Activated CD4-positive, alpha-beta T cell treated with anti-CD3 and anti-CD28 coated beads, Interleukin-2, amount 50 U/mL, for 1 hour (primary cell): ENCODE measurements around the gene TEDC1.

ENCODE experiments used
- DNase-seq: peaks from one replicate; pipeline ENCODE4 v3.0.0-alpha.2; 2020

The TEDC1 gene

GRCh38 chr14:105498430-105499255 lies 7.6 kb downstream of the TEDC1 start:
- no peak for DNase-seq

- peak; percentile 12 for DNase-seq
Observed at GRCh38 chr14:105499256-105500035, 8.4 kb downstream of the TEDC1 start.

GRCh38 chr14:105500036-105500725 lies 9.1 kb downstream of the TEDC1 start:
- DNase-seq = peak; percentile 5

DNA sequence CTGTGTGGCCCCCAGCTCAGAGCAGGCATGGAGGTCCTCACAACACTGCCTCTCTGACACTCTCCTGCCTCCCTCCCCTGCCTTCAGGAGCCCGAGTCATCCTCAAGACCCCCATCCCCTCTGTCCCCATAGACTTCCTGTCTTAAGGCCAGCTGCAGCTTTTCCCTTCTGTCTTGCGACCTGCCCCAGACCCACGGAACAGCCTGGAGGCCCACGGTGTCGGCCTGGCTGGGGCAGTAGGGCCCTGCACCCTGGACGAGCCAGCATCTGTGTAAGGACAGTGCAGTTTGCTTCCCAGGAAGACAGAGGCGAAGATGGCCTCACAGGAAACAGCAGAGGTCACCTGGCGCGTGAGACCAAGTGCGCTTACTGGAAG lies 9.7 kb downstream of the TEDC1 start:
- no peak for DNase-seq

DNA sequence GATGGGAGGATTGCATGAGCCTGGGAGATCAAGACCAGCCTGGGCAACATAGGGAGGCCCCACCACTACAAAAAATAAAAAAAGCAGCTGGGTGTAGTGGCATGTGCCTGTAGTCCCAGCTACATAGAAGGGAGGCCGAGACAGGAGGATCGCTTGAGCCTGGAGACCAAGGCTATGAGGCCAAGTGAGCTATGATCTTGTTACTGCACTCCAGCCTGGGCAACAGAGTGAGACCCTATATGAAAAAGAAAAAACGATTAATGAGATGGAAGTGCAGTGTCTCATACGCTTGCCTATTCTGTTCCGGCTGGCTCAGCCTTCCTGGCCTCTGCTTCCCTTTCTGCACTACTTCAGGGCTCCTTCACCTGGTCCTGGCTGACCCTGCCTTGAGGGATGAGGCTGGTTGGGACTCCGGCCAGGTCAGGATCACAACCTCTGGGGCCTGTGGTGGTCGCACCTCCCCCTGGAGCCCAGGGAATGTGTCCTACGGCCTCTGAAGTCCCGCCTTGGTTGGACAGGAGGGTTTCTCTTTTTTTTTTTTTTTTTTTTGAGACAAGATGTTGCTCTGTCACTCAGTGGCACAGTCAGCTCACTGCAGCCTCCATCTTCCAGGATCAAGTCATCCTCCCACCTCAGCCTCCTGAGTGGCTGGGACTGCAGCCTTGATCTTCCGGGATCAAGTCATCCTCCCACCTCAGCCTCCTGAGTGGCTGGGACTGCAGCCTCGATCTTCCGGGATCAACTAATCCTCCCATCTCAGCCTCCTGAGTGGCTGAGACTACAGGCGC lies 10.7 kb downstream of the TEDC1 start:
- DNase-seq = no peak

DNA sequence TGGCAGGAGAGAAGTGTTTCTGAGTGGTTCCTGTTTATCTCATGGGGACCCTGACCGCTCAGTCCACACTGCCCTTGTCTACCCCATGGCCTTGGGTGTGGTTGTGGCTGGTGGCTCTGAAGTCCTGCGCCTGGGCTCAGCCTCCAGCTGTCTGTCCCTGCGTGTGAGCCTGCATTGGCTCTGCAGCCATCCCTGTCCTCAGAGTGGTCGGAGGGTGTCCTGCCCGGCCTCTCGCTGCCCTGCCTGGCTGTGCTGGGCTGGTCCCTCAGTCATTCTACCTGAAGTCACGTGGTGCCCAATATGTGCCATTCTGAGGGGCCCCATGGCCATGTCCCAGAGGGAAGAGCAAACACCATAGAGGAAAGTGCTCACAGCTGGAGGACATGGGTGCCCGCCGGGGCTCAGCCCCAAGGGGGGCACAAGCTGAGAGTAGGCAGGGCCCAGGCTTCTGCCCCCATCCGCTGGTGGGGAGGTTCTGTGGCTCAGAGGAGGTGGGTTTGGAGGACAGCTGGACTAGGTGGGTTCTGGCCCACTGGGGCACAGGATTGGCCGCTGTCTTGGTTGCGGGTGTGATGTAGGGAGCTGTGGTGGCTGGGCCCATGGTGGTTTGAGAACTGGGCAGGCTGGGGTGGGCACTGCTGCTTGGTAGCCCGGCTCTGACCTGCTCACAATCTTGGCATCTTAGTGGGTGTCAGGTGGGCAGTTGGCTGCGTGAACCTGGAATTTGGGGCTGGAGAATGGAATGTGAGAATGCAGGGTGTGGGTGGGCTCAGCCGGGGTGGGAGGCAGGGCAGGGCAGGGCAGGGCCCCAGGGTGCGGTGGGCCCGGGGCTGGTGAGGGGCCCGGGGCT lies 11.6 kb downstream of the TEDC1 start:
- DNase-seq = no peak

GRCh38 chr14:105503296-105503640 lies 12.2 kb downstream of the TEDC1 start:
- no peak for DNase-seq

DNA sequence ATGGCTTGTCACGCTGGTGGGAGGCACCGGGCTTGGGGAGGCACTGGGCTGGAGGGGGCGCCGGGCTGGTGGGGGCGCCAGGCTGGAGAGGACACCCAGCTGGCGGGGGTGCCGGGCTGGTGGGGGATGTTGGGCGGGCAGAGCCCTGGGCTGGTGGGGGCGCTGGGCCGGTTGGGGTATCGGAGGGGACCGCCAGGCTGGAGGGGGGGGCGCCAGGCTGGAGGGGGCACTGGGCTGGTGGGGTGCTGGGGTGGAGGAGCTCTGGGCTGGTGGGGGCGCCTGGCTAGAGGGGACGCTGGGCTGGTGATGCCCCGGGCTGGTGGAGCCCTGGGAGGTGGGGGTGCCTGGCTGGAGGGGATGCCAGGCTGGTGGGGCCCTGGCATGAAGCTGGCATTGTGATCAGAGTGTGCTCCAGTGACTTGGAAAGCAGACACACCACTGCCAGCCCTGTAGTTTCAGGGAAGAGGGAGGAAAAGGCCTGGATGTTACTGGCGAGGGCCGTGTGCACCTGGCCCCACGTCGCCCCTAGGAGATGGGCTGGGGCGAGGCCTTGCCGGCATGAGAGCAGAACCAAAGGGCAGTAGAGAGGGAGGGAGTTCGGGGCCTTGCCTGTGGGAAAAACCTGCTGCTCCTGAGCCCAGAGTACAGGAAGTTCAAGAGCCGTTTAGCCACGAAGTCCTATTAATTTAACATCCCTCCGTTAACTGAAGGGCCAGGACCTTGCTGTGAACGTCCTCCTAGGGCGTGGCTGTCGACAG lies 13.1 kb downstream of the TEDC1 start:
- DNase-seq = no peak

DNA sequence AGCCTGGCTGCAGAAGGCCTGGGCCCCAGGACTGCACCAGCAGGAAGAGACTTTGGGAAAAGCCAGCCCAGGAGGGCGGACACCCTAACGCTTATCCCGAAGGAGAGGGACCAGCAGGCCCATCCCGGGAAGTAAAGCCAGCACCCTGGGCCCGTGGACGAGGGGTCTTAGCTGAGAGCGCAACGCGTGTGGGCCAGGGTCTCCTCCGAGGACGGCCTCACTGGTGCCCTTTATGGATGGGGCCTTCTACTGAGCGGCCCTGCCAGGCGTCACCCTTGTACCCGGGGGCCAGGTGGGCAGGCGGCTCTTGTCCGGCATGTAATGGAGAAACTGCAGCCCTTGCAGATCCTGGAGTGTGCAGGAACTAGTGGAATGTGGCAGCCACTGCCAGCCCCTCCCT lies 14.1 kb downstream of the TEDC1 start:
- DNase-seq = no peak

- DNase-seq = no peak
Observed at GRCh38 chr14:105507247-105507646, 16.2 kb downstream of the TEDC1 start.

DNA sequence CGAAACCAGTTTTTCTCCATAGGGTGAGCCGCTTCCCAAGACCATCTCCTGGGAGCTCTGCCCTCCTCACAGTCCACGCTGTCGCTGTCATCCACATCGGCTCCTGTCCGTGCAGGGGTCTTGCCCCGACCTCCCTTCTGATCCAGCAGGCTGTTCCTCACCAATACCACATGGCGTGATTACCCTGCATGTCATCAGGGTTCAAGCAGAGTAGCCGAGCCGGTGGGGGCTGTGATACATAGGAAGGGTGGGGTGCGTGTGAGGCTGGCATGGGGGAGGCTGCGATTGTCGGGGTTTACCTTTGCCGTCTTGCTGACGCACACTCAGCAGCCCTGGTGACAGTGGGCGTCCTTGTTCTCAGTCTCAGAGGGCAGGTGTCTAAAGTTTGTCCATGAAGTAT lies 17.0 kb downstream of the TEDC1 start:
- no peak for DNase-seq

DNA sequence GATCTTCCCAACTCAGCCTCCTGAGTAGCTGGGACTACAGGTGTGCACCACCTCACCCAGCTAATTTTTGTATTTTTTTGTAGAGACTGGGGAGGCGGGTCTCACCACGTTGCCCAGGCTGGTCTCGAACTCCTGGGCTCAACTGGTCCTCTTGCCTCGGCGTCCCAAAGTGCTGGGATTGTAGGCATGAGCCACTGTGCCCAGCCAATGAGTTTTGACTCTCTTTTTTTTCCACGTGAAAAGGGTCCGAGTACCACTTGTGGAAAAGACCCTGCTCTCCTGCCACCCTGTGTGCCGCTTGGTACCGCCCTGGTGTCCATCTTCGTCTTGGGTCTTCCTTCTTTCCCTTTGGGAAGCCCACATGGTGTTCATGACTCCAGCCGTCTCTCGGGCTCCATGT lies 17.6 kb downstream of the TEDC1 start:
- no peak for DNase-seq

DNA sequence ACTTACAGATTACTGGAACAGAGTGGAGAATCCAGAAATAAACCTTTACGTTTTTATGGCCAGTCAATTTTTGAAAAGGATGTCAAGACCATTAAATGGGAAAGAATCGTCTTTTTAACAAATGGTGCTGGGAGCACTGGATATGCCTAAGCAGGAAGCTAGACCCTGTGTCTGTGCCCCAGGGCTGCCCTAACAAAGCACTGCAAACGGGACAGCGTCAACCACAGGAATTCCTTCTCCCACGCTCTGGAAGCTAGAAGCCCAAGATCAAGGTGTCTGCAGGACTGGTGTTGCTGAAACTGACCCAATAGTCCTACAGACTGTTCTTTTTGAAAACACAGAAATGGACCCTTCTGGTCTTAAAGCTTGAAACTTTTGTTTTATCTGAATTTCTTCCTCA lies 26.1 kb downstream of the TEDC1 start:
- DNase-seq = no peak

- DNase-seq = no peak
Observed at GRCh38 chr14:105519946-105520698, 29.1 kb downstream of the TEDC1 start.

DNA sequence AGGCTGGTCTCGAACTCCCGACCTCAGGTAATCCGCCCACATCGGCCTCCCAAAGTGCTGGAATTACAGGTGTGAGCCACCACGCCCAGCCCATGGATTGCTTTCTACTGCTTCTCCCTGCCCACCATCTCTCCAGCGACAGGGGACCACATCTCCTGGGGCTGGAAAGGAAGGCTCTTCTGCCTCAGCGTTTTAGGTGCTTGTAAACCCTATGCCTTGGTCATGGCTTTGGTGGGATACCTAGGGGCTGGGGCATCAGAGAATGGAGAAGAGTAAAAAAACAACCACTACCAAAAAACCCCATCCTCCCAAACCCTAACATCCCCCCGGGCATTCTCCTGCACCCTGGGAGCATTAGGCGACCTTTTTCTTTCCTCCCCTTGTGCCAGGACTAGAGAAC lies 34.3 kb downstream of the TEDC1 start:
- DNase-seq = no peak

GRCh38 chr14:105525861-105526775 lies 35.1 kb downstream of the TEDC1 start, which contains the start of gene TMEM121:
TSS of gene TMEM121 (plus strand) at chr14:105526583. CDS start at chr14:105528835, 2,252 bp downstream.
- DNase-seq = no peak

DNA sequence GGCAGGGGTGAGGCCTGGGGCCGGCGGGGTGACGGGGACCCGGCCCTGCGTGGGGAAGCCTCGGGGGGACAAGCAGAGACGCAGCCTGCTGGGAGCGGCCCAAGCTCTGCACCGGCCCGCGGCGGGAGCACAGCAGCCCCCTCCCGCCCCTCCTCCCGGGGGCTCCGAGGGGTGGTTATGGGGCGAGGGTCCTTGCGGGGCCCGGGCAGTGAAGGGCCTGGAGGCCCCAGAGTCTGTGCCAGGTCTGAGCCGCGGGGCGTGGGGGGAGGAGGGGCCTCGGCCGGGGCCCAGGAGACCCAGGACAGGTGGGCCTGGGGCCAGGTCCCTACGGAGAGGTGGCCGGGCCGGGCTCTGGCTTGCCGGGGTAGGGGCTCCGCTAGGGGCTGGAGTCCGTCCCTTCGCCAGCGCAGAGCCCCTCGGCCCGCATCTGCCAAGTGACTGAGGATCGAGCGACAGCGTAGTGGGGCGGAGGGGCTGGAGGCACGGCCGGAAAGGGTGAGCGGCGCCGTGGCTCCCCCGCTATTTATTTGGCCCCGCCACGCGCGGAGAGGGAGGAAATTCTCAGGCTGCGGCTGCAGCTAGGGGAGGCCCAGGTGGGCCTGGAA lies 35.8 kb downstream of the TEDC1 start:
- DNase-seq = no peak

GRCh38 chr14:105527381-105527825 lies 36.4 kb downstream of the TEDC1 start:
- no peak for DNase-seq
